ENCODE measurements around the gene ZNF831.

GRCh38 chr20:59204165-59204894, 40.7 kb downstream of the ZNF831 start:
- TF ChIP-seq, protein P1, sequence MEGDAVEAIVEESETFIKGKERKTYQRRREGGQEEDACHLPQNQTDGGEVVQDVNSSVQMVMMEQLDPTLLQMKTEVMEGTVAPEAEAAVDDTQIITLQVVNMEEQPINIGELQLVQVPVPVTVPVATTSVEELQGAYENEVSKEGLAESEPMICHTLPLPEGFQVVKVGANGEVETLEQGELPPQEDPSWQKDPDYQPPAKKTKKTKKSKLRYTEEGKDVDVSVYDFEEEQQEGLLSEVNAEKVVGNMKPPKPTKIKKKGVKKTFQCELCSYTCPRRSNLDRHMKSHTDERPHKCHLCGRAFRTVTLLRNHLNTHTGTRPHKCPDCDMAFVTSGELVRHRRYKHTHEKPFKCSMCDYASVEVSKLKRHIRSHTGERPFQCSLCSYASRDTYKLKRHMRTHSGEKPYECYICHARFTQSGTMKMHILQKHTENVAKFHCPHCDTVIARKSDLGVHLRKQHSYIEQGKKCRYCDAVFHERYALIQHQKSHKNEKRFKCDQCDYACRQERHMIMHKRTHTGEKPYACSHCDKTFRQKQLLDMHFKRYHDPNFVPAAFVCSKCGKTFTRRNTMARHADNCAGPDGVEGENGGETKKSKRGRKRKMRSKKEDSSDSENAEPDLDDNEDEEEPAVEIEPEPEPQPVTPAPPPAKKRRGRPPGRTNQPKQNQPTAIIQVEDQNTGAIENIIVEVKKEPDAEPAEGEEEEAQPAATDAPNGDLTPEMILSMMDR (IDR thresholded peaks at IDR 0.05; ENCODE audit: low read depth, low read length, poor library complexity, severe bottlenecking), result no peak
- TF ChIP-seq EZH2phosphoT487 (IDR thresholded peaks at IDR 0.05; ENCODE audit: borderline replicate concordance, low read length), result no peak
